ENCODE data around the gene LSS. TPM values are rescaled to one million over a fixed set of nuclear protein-coding genes. Genes with fewer than 3 reads are reported as not detected.
"Not testable (repeated sequence)": the region's sequence is repeated elsewhere in the genome, so short reads cannot be mapped to it uniquely, and the experiment has no call there.

Gene LSS
- total RNA-seq, 1 experiment from 2014 or later, result 27.3 TPM

GRCh38 chr21:46234436-46234950 is 5.9 kb upstream of the LSS start:
- H3K27ac ChIP-seq, result no peak overlapping the region

GRCh38 chr21:46229923-46230260 is 1.3 kb upstream of the LSS start:
- Histone ChIP-seq H3K36me3 (peaks cover 26% of the 10 kb centered on the region), H3K9me3 (replicated peaks) (0 out of 2 replicates have a peak, but pooled peaks cover 2% of the 10 kb centered on the region), H3K27me3 (replicated peaks) (no peaks in the 10 kb centered on the region), H3K4me3 (peak overlapping the region; percentile 48), H3K4me1 (replicated peaks) (peaks cover 27% of the 10 kb centered on the region), H3K27ac (no peak overlapping the region)
- no peak for DNase-seq (ENCODE audit: low read depth in 1 of 2, low spot score in 2 of 2)

More at GRCh38 chr21:46234436-46234950, 5.9 kb upstream of the LSS start:
- Histone ChIP-seq H3K9me3 (replicated peaks) (no peaks in the 10 kb centered on the region), H3K4me1 (replicated peaks) (peaks cover 7% of the 10 kb centered on the region), H3K4me3 (no peak overlapping the region), H3K27me3 (replicated peaks) (no peaks in the 10 kb centered on the region), H3K36me3 (peaks cover 52% of the 10 kb centered on the region)
- DNase-seq (ENCODE audit: low read depth in 1 of 2, low spot score in 2 of 2), result no peak

GRCh38 chr21:46229133-46229922 is 754 bp upstream of the LSS start:
- Histone ChIP-seq H3K27me3 (replicated peaks) (no peaks in the 10 kb centered on the region), H3K9me3 (replicated peaks) (0 out of 2 replicates have a peak, but pooled peaks cover 2% of the 10 kb centered on the region), H3K4me1 (replicated peaks) (peaks cover 27% of the 10 kb centered on the region), H3K36me3 (peaks cover 21% of the 10 kb centered on the region), H3K27ac (no peak overlapping the region), H3K4me3 (peak overlapping the region; percentile 48)
- DNase-seq (ENCODE audit: low read depth in 1 of 2, low spot score in 2 of 2), result peak in 1 of 2 experiments; percentile 40

- no peaks in the 10 kb centered on the region for H3K27me3 ChIP-seq (replicated peaks)
- H3K27ac ChIP-seq, result peak overlapping the region; percentile 47
- peak overlapping the region; percentile 98 for H3K4me3 ChIP-seq
- DNase-seq (ENCODE audit: low read depth in 1 of 2, low spot score in 2 of 2), result peak in 1 of 2 experiments; percentile 21
- H3K9me3 ChIP-seq (replicated peaks), result 0 out of 2 replicates have a peak, but pooled peaks cover 2% of the 10 kb centered on the region
- peaks cover 27% of the 10 kb centered on the region for H3K4me1 ChIP-seq (replicated peaks)
- H3K36me3 ChIP-seq, result peaks cover 10% of the 10 kb centered on the region; the same call in 1 of the 2 replicates
Observed at GRCh38 chr21:46227811-46228344, 696 bp downstream of the LSS start.

- H3K27ac ChIP-seq, result no peak overlapping the region
- peaks cover 13% of the 10 kb centered on the region for H3K36me3 ChIP-seq
- H3K27me3 ChIP-seq (replicated peaks), result no peaks in the 10 kb centered on the region
- peaks cover 27% of the 10 kb centered on the region for H3K4me1 ChIP-seq (replicated peaks)
- DNase-seq (ENCODE audit: low read depth in 1 of 2, low spot score in 2 of 2), result no peak
- H3K4me3 ChIP-seq, result no peak overlapping the region
- 0 out of 2 replicates have a peak, but pooled peaks cover 2% of the 10 kb centered on the region for H3K9me3 ChIP-seq (replicated peaks)
Observed at GRCh38 chr21:46226920-46227599, 1.5 kb downstream of the LSS start.

- no peak for DNase-seq (ENCODE audit: low read depth in 1 of 2, low spot score in 2 of 2)
- peaks cover 15% of the 10 kb centered on the region for H3K36me3 ChIP-seq
- no peak overlapping the region for H3K27ac ChIP-seq
- H3K27me3 ChIP-seq (replicated peaks), result no peaks in the 10 kb centered on the region
- H3K4me1 ChIP-seq (replicated peaks), result peaks cover 27% of the 10 kb centered on the region
- 0 out of 2 replicates have a peak, but pooled peaks cover 2% of the 10 kb centered on the region for H3K9me3 ChIP-seq (replicated peaks)
- H3K4me3 ChIP-seq, result no peak overlapping the region
Observed at GRCh38 chr21:46226146-46226545, 2.4 kb downstream of the LSS start.

- not testable (repeated sequence) for H3K27me3 ChIP-seq (replicated peaks); DNase-seq (ENCODE audit: low read depth in 1 of 2, low spot score in 2 of 2); H3K27ac ChIP-seq; H3K9me3 ChIP-seq (replicated peaks); H3K4me3 ChIP-seq
- peaks cover 16% of the 10 kb centered on the region for H3K4me1 ChIP-seq (replicated peaks)
- peaks cover 18% of the 10 kb centered on the region for H3K36me3 ChIP-seq
Observed at GRCh38 chr21:46223661-46224060, 4.9 kb downstream of the LSS start.

GRCh38 chr21:46223217-46223616 is 5.4 kb downstream of the LSS start:
- no peaks in the 10 kb centered on the region for H3K9me3 ChIP-seq (replicated peaks)
- H3K27ac ChIP-seq, result no peak overlapping the region
- H3K4me1 ChIP-seq (replicated peaks), result peaks cover 14% of the 10 kb centered on the region
- no peak overlapping the region for H3K4me3 ChIP-seq
- H3K36me3 ChIP-seq, result peaks cover 15% of the 10 kb centered on the region
- DNase-seq (ENCODE audit: low read depth in 1 of 2, low spot score in 2 of 2), result no peak
- no peaks in the 10 kb centered on the region for H3K27me3 ChIP-seq (replicated peaks)

GRCh38 chr21:46222436-46223116 is 6.0 kb downstream of the LSS start:
- Histone ChIP-seq H3K27ac (no peak overlapping the region), H3K4me1 (replicated peaks) (peaks cover 8% of the 10 kb centered on the region), H3K4me3 (no peak overlapping the region), H3K36me3 (peaks cover 14% of the 10 kb centered on the region), H3K27me3 (replicated peaks) (no peaks in the 10 kb centered on the region), H3K9me3 (replicated peaks) (no peaks in the 10 kb centered on the region)
- no peak for DNase-seq (ENCODE audit: low read depth in 1 of 2, low spot score in 2 of 2)

GRCh38 chr21:46221664-46222435 is 6.7 kb downstream of the LSS start:
- H3K27me3 ChIP-seq (replicated peaks), result no peaks in the 10 kb centered on the region
- H3K27ac ChIP-seq, result no peak overlapping the region
- peaks cover 1% of the 10 kb centered on the region; the same call in 1 of the 2 replicates for H3K4me1 ChIP-seq (replicated peaks)
- no peaks in the 10 kb centered on the region for H3K9me3 ChIP-seq (replicated peaks)
- peaks cover 14% of the 10 kb centered on the region for H3K36me3 ChIP-seq
- no peak overlapping the region for H3K4me3 ChIP-seq
- no peak for DNase-seq (ENCODE audit: low read depth in 1 of 2, low spot score in 2 of 2)

- peaks cover 11% of the 10 kb centered on the region for H3K36me3 ChIP-seq
- H3K4me1 ChIP-seq (replicated peaks), result no peaks in the 10 kb centered on the region
- no peaks in the 10 kb centered on the region for H3K9me3 ChIP-seq (replicated peaks)
- H3K27ac ChIP-seq, result no peak overlapping the region
- DNase-seq (ENCODE audit: low read depth in 1 of 2, low spot score in 2 of 2), result no peak
- no peak overlapping the region for H3K4me3 ChIP-seq
- H3K27me3 ChIP-seq (replicated peaks), result no peaks in the 10 kb centered on the region
Observed at GRCh38 chr21:46220847-46221246, 7.7 kb downstream of the LSS start.

- no peak for DNase-seq (ENCODE audit: low read depth in 1 of 2, low spot score in 2 of 2)
- Histone ChIP-seq H3K36me3 (peaks cover 11% of the 10 kb centered on the region), H3K9me3 (replicated peaks) (no peaks in the 10 kb centered on the region), H3K4me1 (replicated peaks) (no peaks in the 10 kb centered on the region), H3K27me3 (replicated peaks) (no peaks in the 10 kb centered on the region), H3K4me3 (no peak overlapping the region), H3K27ac (no peak overlapping the region)
Observed at GRCh38 chr21:46220275-46220810, 8.2 kb downstream of the LSS start.
